HG03280 (cell line): ENCODE data around the gene LZTR1.
A peak's percentile ranks its signal among the peaks of the same experiment; 100 is the strongest.

ENCODE experiments used
- ATAC-seq: cut with Tn5 transposase; IDR thresholded peaks from one replicate; pipeline ENCODE4 v1.9.1; 2021; ENCODE audit warnings: mild to moderate bottlenecking, moderate library complexity; ENCODE audit not compliant: unreplicated experiment

LZTR1 gene

GRCh38 chr22:21013657-21014201 lies 31.6 kb downstream of the LZTR1 start:
- ATAC-seq: no peak

GRCh38 chr22:21014202-21014725 lies 32.2 kb downstream of the LZTR1 start:
- peak; percentile 80 for ATAC-seq

GRCh38 chr22:21014726-21015465 lies 32.8 kb downstream of the LZTR1 start, which contains the start of gene P2RX6:
Gene P2RX6, plus strand, starts transcription at chr22:21015165. Its CDS starts 10 bp downstream, at chr22:21015175.
- ATAC-seq: no peak

- no peak for ATAC-seq
Measured at GRCh38 chr22:21015466-21016006, 33.4 kb downstream of the LZTR1 start.

GRCh38 chr22:21016644-21017420 lies 34.7 kb downstream of the LZTR1 start:
- no peak for ATAC-seq

GRCh38 chr22:21018314-21018713 lies 36.2 kb downstream of the LZTR1 start:
- ATAC-seq: no peak

GRCh38 chr22:21020802-21021429 lies 38.8 kb downstream of the LZTR1 start:
- no peak for ATAC-seq

- no peak for ATAC-seq
Measured at GRCh38 chr22:21022507-21022906, 40.4 kb downstream of the LZTR1 start.

- no peak for ATAC-seq
Measured at GRCh38 chr22:21022955-21023614, 41.0 kb downstream of the LZTR1 start.

- no peak for ATAC-seq
Measured at GRCh38 chr22:21025266-21025665, 43.2 kb downstream of the LZTR1 start.

GRCh38 chr22:21025763-21026755 lies 44.0 kb downstream of the LZTR1 start:
- no peak for ATAC-seq

GRCh38 chr22:21026783-21027692 lies 44.9 kb downstream of the LZTR1 start:
- ATAC-seq: no peak

- no peak for ATAC-seq
Measured at GRCh38 chr22:21028277-21029251, 46.5 kb downstream of the LZTR1 start.

- no peak for ATAC-seq
Measured at GRCh38 chr22:21029486-21030025, 47.5 kb downstream of the LZTR1 start.

GRCh38 chr22:21030032-21030431 lies 47.9 kb downstream of the LZTR1 start:
- no peak for ATAC-seq
